Rectal smooth muscle tissue (tissue), 1 donor: ENCODE results near the gene FOXD2.
A peak's percentile ranks its signal among the peaks of the same experiment; 100 is the strongest.

Experiments
- H3K27ac ChIP-seq: one replicate; pipeline ENCODE4 v1.7.0; 2013; ENCODE audit warnings: low read depth, low read length, inconsistent platforms
- H3K27me3 ChIP-seq: one replicate; pipeline ENCODE4 v1.7.0; 2013; ENCODE audit warnings: low read length; ENCODE audit not compliant: control insufficient read depth, insufficient read depth
- H3K36me3 ChIP-seq: one replicate; pipeline ENCODE4 v1.7.0; 2013; ENCODE audit warnings: low read length; ENCODE audit not compliant: control insufficient read depth, insufficient read depth
- H3K4me1 ChIP-seq: one replicate; pipeline ENCODE4 v1.7.0; 2013; ENCODE audit warnings: low read length; ENCODE audit not compliant: control insufficient read depth, insufficient read depth
- H3K4me3 ChIP-seq: one replicate; pipeline ENCODE4 v1.7.0; 2013; ENCODE audit warnings: low read length
- H3K9ac ChIP-seq: one replicate; pipeline ENCODE4 v1.7.0; 2013; ENCODE audit warnings: low read length

Gene FOXD2

DNA sequence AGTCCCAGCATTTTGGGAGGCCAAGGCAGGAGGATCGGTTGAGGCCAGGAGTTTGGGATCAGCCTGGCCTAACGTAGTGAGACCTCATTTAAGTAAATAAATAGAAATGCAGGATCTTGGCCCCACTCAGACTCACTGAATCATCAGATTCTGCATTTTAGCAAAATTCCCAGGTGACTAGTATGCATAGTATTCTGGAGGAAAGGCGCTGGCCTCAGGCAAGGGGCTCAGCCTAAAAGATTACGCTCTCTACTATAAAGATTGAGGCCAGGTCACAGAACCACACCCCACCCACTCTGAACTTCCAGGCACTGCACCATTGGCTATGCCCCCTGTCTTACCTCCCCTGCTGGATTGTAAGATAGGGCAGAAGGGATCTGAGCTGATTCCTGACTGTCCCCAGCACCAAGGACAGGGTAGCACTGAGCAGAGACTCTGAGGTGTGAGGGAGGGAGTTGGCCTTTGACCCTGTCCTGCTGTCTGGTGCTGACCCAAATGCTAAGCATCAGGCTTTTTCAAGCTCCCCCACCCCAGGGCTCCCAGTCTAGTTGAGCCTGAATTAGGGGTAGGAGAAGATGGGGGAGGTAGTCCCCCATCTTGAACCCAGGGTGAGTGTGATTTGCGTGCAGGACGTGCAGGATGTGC is 19.0 kb upstream of the FOXD2 start:
- no peak overlapping the region for H3K4me3 ChIP-seq
- no peaks in the 10 kb centered on the region for H3K4me1 ChIP-seq
- peaks cover 14% of the 10 kb centered on the region for H3K27me3 ChIP-seq
- H3K27ac ChIP-seq = no peak overlapping the region
- H3K9ac ChIP-seq = no peak overlapping the region
- H3K36me3 ChIP-seq = no peaks in the 10 kb centered on the region

DNA sequence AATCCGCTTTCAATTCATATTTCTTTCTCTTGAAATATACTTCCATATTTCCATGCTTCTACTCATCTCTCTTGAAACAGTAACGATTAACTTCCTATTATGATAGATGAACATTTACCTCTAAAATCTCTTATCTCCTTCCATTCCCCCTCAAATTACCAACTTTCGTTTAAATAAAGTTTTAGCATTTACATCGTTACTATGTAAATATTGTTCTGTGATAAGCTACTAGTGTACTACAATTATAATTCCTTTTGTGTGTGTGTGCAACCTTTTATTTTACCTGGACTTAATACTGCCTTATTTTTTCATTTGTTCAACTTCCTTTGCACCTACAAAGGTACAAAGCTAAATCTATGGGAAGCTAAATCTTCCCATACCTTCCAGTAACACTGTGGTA is 17.3 kb upstream of the FOXD2 start:
- H3K27ac ChIP-seq = no peak overlapping the region
- H3K4me3 ChIP-seq = no peak overlapping the region
- no peaks in the 10 kb centered on the region for H3K36me3 ChIP-seq
- H3K4me1 ChIP-seq = no peaks in the 10 kb centered on the region
- no peak overlapping the region for H3K9ac ChIP-seq
- peaks cover 14% of the 10 kb centered on the region for H3K27me3 ChIP-seq

DNA sequence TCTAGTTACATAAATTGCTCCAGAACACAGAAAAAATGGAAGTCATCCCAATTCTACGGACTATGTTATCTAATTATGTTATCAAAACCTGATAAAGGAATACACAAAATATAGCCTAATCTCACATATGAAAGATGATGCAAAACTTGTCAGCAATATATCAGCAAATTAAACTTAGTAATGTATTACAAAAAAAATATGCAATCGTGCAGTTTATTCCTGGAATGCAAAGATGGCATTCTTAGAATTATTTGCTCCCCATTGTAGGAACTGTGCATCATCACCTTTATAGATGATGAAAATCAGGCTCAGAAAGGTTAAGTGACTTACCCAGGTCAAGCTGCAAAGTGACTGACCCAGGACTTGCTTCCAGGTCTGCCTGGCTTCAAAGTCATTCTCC is 14.0 kb upstream of the FOXD2 start:
- Histone ChIP-seq H3K4me1 (no peaks in the 10 kb centered on the region), H3K36me3 (no peaks in the 10 kb centered on the region), H3K27ac (no peak overlapping the region), H3K4me3 (no peak overlapping the region), H3K9ac (no peak overlapping the region), H3K27me3 (peaks cover 2% of the 10 kb centered on the region)

DNA sequence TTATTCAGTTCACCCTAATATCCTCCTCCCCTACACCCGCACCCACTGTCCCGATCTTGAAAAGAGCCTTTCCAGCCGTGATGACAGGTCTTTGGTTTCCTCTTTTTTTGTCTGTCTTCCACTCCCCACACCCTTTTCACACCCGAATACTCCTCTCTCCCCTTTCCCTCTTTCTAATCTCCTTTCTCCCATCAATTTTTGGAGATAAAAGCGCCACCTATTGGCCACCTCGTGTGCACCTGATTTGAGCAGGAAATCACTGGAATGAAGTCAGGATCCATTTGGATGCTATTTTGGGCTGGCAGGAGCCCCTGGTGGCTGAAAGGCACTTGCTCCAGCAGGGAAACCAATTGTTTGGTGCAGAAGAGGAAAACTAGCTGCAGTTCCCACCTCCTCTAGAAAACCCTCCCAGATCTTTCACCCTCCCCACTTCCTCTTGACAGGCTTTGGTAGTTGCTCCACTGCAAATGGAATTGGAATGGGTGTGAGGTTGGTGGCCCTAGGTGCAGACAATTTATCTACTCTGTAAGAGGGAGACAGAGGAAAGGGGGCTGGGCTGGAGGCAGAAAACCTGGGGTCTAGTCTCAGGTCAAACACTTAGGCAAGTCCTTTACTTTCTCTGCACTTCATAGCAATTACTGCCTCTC is 13.4 kb upstream of the FOXD2 start:
- no peaks in the 10 kb centered on the region for H3K4me1 ChIP-seq
- no peaks in the 10 kb centered on the region for H3K36me3 ChIP-seq
- H3K9ac ChIP-seq = no peak overlapping the region
- no peak overlapping the region for H3K4me3 ChIP-seq
- no peaks in the 10 kb centered on the region for H3K27me3 ChIP-seq
- no peak overlapping the region for H3K27ac ChIP-seq

DNA sequence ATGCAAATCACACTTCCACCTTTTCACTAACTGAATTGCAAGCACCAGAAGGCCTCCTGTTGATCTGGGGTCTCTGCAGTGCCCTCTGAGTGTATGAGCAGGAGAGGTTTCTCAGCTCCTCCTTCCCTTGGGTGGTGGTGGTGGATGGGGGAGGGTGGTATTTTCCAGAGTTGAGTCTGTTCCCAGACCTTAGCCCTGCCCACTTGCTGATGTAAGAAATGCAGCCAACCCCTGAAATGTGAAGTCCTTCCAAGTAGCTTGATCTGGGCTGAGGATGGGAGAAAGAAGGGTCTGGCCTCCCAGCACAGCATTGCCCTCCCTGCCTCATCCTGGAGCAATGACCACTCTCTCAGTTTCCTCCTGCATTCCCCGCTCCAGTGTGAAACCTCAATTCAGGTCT is 6.3 kb upstream of the FOXD2 start:
- H3K36me3 ChIP-seq = no peaks in the 10 kb centered on the region
- no peak overlapping the region for H3K4me3 ChIP-seq
- peaks cover 25% of the 10 kb centered on the region for H3K27me3 ChIP-seq
- H3K4me1 ChIP-seq = no peaks in the 10 kb centered on the region
- no peak overlapping the region for H3K9ac ChIP-seq
- H3K27ac ChIP-seq = no peak overlapping the region

DNA sequence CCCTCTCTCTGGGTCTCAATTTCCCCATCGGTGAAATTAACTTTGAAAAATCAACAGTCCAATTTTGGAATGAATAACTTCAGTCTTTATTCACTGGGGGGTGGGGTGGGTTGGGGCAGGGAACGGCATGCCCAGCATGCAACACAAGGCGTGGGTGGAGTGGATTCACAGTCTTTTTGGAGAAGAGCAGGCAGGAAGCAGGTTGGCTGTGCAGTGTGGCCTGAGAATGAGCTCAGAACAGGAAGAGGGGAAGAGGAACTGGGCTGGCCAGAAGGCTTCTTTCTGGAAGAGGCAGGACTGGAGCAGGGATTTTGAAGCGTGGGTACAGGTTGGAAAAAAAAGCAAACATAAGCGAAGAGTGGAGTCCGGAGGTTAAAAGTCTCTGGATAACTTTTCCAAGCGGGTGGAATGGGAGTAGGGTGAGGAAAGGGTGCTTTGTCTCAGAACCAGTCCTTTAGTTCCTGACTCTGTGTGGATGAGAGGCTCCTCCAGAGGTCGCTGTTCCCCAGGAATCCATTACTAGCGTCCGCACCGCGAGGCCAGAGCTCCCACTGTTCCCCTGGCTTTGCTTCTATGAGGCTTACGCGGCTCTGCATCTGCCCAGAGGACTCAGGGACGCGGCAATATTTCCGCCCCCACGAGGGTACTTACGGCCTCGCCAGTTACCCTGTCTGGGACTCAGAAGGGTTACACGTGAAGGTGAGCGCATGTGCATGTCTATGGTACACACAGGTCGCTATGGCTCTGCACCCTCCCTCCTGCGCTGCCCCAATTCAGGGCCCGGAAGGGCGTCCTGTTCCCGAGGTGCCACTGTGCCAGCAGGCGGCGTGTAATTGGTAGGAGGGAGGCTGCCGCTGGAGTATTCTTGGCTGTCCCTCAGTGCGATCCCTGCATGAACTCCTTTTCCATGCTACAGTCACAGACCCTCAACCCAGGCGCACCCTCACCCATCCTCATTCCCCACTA is 5.5 kb upstream of the FOXD2 start:
- no peak overlapping the region for H3K27ac ChIP-seq
- H3K36me3 ChIP-seq = no peaks in the 10 kb centered on the region
- peaks cover 30% of the 10 kb centered on the region for H3K27me3 ChIP-seq
- H3K4me3 ChIP-seq = peak overlapping the region; percentile 31
- H3K9ac ChIP-seq = no peak overlapping the region
- no peaks in the 10 kb centered on the region for H3K4me1 ChIP-seq

DNA sequence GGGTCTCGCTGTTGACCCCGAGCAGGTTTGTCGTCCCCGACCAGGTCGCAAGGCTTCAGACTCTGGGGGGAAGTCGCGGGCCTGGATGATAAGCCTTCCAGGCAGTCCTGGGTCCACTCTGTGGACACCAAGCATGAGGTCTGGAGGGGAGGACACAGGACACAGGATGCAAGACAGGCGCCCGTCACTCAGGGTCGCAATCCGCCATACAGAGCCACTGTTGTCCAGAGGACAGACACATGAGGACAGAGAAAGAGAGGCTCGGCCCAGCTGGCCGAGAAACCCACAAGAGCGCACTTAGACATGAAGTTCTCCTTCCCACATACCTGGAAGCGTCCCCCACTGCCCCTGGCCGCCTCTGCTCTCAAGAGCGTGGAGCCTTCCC is 4.8 kb upstream of the FOXD2 start:
- Histone ChIP-seq H3K27ac (no peak overlapping the region), H3K27me3 (peaks cover 30% of the 10 kb centered on the region), H3K9ac (no peak overlapping the region), H3K4me1 (no peaks in the 10 kb centered on the region), H3K4me3 (peak overlapping the region; percentile 31), H3K36me3 (no peaks in the 10 kb centered on the region)

DNA sequence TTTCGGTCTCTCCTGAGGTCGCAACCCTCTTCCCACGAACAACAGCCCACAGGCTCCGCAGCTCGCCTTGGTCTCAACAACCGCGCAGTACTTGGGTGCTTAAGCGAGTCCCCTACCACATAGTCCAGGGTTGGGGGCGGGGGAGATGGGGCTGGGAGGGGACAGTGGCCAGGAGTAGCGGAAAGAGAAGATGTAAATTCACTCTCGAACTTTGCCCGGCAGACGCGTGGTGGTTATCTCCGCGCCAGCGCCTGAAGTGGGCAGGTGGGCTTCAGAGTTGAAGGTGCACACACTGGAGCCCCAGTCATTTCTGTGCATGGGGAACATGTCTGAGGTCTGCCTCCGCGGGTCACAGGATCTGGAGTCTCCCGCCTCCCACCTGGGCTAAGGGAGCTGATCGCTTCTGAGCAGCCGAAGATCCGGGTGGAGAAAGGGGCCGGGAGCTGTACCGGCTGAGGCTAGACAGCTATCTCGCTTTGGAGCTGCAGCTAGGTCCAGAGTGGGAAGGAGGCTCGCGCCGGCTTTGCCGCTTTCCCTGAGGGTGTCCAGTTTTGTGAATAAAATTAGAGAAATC is 4.3 kb upstream of the FOXD2 start:
- Histone ChIP-seq H3K36me3 (no peaks in the 10 kb centered on the region), H3K4me3 (peak overlapping the region; percentile 31), H3K27ac (no peak overlapping the region), H3K9ac (no peak overlapping the region), H3K27me3 (peaks cover 30% of the 10 kb centered on the region), H3K4me1 (no peaks in the 10 kb centered on the region)

DNA sequence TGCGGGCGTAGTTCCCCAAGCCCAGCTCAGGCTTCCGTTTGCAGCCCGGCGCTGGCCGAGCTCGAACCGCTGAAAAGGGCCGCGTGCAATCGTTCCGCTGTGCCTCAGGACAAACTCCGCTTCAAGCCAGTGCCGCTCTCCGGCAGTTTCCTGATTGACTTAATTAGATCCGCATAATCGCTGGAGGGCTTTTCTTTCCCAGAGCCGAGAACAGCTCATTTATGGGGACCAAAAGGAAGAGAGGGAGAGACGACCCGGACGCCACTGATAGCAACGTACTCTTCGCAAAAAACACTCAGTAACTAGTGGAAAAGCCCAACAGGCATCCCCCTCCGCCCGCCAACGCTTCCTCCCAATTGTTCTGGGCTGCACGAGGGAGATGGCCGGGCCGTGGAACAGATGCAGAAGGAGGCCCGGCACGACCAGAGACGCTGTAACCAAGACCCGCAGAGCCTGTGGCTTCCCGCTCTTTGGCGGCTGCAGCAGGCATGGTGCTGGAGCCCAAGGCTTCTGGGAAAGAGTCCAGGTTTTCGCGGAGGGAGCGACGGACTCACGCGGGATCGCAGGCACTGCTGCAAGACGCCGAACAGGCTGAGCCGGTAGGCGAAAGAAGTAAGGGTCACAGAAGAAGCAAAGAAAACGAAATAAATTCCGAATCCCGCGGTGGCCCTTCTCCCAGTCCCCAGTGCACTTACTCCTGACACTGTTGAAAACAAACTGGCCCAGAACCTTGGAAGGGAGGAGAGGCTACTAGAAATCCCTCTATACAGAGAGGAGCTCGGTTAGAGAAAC is 3.6 kb upstream of the FOXD2 start:
- Histone ChIP-seq H3K27me3 (peaks cover 34% of the 10 kb centered on the region), H3K4me3 (peak overlapping the region; percentile 31)

DNA sequence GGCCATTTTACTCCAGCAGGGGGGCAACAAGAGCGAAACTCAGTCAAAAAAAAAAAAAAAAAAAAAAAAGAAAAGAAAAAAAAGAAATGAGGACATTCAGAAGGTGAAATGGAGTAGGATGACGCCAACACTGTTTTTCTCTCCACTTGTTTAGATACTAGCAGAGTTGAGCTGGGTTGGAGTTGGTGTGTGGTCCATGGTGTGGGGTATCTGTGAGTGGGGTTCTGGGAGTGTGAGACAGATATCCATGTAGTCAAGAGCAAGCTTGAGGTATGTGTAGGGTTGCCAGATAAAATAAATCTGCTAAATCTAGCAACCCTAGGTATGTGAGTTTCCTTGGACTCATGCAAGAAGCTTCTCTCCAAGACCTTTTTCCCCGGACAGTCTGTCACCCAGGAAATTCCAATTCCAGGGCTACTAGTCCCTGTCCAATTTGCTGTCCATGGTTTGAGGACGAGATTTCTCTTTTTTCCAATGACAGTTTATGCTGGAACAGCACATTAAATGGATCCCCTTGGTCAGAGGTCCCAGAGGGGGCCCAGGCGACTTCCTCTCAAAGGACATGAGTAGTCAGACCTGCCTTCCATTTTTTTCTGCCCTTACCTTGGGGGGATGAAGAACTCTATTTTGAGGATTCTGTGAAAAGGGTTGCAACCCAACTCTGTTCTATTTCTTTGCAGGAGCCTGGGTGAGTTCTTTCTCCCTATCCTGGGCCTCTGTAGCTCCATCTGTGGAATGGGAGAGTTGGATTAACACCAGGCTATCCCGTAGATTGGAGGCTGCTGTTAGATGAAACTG is 2.1 kb upstream of the FOXD2 start:
- Histone ChIP-seq H3K27me3 (peaks cover 39% of the 10 kb centered on the region), H3K27ac (no peak overlapping the region), H3K4me1 (no peaks in the 10 kb centered on the region), H3K36me3 (no peaks in the 10 kb centered on the region), H3K9ac (no peak overlapping the region), H3K4me3 (peak overlapping the region; percentile 76)

More for the DNA sequence above, 3.6 kb upstream of the FOXD2 start:
- Histone ChIP-seq H3K27ac (no peak overlapping the region), H3K36me3 (no peaks in the 10 kb centered on the region), H3K4me1 (no peaks in the 10 kb centered on the region), H3K9ac (no peak overlapping the region)

DNA sequence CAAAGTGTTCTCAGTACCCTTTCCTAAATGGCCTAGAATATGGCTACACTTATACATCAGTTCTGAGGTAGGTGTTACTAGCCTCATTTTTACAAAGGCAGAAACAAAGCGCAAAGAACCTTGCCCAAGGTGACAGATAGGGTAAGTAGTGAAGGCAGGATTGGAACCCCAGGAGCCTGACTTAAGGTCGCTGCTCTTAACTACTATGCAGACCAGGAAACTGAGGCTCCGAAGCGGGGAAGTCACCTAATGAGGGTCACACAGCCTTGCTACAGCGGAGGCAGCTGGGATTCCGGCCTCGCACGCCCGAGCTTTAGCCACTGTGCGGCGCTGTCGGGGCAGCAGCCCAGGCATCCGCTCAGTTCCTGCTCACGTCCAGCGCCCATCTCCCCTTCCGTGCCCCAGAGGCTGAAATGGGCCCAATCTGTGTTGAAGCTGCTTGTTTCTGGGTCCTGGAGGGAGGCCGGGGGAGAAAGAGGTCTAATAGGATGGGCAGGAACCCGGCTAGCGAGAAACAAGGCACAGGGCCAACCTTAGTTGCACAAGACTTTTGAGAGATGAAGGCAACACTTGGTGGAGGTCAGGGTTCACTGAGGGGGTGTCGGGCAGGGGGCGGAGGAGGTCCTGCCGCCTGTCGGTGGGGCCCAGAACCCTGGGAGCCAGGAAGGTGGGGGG is 1.4 kb upstream of the FOXD2 start:
- Histone ChIP-seq H3K9ac (peak overlapping the region; percentile 64), H3K4me3 (peak overlapping the region; percentile 76), H3K36me3 (no peaks in the 10 kb centered on the region), H3K27ac (no peak overlapping the region), H3K27me3 (peaks cover 38% of the 10 kb centered on the region), H3K4me1 (no peaks in the 10 kb centered on the region)
